NCI-H748 (cell line): ENCODE data around the gene SPACA4.
"Not testable (repeated sequence)": the region's sequence is repeated elsewhere in the genome, so short reads cannot be mapped to it uniquely, and the experiment has no call there.

ENCODE experiments used
- DNase-seq: peaks from one replicate; lab custom pipeline; 2025; ENCODE audit not compliant: unreplicated experiment; lab: John Stamatoyannopoulos, UW

SPACA4 gene

DNA sequence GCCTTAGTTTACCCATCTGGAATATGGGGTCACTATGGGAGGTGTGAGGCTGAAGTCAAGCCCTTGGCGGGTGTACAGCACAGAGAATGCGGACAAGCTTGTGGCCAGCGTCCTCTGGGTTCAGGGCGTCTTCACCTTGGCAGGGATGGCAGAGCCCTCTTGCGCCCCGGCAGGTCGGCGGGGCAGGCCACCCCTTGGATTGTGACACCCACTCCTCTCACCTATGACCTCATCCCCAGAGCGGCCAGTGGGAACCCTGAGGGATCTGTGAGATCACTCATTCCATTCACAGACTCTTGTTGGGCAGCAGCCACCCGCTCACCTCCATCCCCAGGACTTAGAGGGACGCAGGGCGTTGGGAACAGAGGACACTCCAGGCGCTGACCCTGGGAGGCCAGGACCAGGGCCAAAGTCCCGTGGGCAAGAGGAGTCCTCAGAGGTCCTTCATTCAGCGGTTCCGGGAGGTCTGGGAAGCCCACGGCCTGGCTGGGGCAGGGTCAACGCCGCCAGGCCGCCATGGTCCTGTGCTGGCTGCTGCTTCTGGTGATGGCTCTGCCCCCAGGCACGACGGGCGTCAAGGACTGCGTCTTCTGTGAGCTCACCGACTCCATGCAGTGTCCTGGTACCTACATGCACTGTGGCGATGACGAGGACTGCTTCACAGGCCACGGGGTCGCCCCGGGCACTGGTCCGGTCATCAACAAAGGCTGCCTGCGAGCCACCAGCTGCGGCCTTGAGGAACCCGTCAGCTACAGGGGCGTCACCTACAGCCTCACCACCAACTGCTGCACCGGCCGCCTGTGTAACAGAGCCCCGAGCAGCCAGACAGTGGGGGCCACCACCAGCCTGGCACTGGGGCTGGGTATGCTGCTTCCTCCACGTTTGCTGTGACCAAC, at the start of gene SPACA4:
TSS of gene SPACA4 (plus strand) at position 280 of the 896 bp plus-strand sequence. CDS start at position 517, 237 bp downstream.
- no peak for DNase-seq

DNA sequence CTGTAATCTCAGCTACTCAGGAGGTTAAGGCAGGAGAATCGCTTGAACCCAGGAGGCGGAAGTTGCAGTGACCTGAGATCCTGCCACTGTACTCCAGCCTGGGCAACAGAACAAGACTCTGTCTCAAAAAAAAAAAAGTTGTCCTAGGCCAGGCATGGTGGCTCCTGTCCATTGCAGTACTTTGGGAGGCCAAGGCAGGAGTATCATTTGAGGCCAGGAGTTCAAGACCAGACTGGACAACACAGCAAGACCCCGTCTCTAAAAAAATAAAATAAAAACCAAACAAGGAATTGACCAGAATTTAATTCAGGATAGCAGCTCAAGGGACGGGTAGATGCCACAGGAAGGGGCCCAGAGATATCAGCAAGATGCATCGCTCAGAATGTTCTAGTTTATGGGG, 49.7 kb upstream of the SPACA4 start:
- DNase-seq: no peak

DNA sequence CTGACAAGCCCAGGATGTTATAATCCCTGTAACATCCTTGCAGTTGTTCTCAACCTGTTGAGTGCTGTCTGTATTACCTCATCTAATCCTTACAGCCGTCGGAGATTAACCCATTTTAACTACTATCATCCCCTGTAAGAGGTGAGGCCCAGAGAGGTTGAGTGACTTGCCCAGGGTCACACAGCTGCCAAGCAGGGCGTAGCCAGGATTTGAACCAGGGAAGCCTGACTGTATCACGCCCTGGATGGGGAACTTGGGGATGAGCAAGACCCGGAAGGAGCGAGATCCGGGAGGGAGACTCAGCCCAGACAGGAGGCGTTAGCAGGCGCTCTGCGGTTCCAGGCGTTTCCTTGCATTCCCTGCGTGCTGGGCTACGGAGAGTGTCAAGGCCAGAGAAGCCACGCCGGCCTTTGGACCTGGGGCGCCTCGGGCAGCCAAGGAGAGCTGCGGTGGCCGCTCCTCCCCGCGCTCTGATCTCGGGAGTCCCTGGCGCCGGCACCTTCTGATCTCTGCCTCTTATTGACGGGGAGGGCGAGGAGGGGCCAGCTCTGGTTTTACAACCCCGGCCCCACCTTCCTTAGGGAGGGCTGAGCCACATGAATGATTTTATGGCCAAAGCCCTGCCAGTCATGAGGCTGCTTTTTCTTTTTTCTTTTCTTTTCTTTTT, 48.4 kb upstream of the SPACA4 start:
- DNase-seq: no peak

DNA sequence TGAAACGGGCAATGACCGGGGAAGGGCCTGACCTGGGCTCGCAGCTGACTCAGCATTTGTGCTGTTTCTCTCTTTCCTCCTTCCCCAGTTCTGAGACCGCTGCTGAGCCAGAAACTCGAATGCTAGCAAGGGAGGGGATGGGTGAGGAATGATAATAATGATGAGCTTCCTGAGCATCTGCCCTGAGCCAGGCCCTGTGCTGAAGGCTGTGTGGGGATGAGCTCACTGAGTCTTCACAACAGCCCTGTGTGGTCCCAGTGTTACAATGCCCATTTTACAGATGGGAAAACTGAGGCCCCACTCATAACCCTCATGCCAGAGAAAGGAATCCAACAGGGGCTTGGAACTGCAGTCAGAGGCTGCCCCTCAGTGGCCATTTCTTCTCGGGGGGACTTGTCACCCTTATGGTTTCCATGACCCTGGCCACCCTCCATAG, 46.4 kb upstream of the SPACA4 start:
- DNase-seq: peak; percentile 21

DNA sequence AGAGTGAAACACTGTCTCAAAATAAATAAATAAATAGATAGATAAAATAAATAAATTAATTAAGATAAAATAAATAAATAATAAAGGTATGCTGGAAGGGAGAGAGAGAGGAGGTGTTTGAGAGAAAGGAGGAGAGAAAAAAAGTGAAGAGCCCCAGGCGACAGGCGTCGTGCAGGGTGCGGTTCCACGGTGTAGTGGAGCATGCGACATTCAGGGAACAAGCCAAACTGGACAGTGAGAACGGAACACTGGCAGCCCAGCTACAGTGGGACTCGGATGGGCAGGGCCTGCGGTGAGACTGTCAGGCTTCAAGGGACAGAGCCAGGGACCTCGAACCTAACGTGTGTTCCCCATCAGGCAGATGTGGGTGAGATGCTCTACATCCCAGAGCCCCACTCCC, 45.1 kb upstream of the SPACA4 start:
- DNase-seq: no peak

GRCh38 chr19:48565090-48565489, 41.5 kb upstream of the SPACA4 start:
- DNase-seq: no peak

DNA sequence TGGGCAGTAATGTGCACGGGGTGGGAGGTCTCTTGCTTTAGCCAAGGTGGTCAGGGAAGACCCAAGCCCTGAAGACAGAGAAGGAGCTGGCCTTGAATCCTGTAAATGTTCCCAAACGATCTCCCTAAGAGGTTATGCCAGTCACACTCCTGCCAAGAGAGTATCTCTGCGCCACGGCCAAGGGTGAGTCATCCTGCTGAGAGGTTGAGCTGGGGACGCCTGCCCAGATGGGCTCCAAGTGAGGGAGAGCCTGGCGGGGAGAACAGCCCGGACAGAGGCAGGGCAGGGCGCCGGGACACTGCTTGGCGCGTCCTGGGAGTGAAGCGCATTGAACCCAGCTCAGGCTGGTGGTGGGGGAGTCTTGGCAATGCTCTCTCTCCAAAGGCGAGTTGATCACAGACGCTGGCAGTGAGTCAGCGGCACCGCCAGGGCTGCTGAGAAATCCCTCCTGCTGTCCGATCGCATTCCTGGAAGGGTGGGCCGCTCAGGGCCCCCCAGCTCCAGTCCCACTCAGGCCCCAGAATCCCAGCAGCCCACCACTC, 38.1 kb upstream of the SPACA4 start:
- DNase-seq: no peak

DNA sequence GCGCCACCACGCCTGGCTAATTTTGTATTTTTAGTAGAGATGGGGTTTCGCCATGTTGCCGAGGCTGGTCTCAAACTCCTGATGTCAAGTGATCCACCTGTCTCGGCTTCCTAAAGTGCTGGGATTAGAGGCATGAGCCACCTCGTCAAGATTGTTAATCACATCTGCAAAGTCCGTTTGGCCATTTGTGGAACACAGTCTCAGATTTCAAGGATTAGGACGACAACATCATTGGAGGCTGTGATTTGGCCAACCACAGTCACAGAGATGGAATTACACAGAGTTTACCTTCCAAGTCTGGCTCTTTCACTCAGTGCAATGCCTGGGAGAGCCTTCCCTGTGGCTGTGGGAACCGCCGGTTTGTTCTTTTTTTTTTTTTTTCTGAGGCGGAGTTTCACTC, 36.7 kb upstream of the SPACA4 start:
- peak; percentile 15 for DNase-seq

GRCh38 chr19:48571378-48572162, 35.0 kb upstream of the SPACA4 start:
- DNase-seq: peak; percentile 73

GRCh38 chr19:48573163-48573505, 33.4 kb upstream of the SPACA4 start:
- no peak for DNase-seq

DNA sequence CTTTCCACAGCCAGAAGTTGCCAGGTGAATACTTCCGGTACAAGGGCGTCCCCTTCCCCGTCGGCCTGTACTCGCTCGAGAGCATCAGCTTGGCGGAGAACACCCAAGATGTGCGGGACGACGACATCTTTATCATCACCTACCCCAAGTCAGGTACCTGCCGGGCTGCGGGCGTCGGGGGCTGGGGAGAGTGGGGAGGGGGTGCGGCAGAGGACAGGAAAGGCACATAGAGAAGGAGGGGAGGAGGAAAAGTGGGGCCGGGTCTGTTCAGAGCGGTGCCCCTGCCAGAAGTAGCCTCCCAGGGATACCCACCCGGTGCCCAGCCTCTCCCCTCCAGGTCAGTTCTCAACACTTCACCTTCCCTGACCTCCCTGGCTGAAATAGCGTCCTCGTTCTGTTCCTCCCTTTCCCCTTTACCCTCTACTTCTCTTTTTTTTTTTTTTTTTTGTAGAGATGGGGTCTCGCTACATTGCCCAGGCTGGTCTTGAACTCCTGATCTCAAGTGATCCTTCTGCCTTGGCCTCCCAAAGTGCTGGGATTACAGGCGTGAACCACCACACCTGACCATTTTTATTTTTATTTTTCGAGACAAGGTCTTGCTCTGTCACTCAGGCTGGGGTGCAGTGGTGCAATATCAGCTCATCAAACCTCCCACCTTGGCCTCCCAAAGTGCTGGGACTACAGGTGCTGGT, 30.5 kb upstream of the SPACA4 start:
- DNase-seq: no peak

GRCh38 chr19:48577908-48578307, 28.6 kb upstream of the SPACA4 start:
- not testable (repeated sequence) for DNase-seq

DNA sequence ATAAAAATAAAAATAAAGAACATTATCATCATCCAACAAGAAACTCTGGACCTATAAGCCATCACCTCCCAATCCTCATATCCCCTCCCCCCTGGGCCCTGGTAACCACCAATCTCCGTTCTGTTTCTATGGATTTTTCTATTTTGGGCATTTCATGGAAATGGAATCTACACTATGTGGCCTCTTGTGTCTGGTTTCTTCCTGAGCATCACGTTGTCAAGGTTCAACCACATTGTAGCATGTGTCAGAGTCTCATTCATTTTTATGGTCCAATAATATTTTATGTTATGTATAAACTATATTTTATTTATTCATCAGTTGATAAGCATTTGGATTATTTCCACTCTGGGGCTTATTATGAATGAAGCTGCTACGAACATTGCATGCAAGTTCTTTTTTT, 27.7 kb upstream of the SPACA4 start:
- DNase-seq: no peak

GRCh38 chr19:48582168-48582567, 24.4 kb upstream of the SPACA4 start:
- no peak for DNase-seq

DNA sequence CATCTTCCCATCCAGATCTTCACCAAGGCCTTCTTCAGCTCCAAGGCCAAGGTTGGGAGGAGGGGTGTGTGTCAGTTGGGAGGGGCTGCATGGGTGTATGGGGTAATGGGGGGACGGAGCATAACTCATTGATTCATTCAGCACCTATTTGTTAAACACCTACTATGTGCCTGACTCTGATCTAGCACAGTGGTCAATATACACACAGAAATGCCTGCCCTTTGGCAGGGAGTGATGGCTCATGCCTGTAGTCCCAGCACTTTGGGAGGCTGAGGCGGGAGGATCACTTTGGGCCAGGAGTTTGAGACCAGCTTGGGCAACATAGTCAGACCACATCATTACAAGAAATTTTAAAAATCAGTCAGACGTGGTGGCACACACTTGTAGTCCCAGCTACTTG, 19.2 kb upstream of the SPACA4 start:
- DNase-seq: no peak

GRCh38 chr19:48588670-48589401, 17.7 kb upstream of the SPACA4 start:
- DNase-seq: peak; percentile 89

- DNase-seq: no peak
Observed at GRCh38 chr19:48591021-48591420, 15.5 kb upstream of the SPACA4 start.

DNA sequence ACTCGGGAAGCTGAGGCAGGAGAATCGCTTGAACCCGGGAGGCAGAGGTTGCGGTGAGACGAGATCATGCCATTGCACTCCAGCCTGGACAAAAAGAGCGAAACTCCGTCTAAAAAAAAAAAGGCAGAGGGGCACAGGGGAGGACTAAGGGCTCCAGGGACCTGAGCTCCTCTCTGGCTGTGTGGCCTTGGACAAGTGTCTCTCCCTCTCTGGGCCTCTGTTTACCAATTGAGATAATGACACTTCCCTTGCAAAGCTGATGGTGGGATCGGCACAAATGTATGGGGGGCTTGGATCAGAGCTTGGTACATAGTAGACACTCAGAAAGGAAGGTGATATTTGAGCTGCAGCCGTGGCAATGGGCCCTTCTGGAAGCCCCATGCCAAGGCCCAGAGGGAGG, 11.4 kb upstream of the SPACA4 start:
- no peak for DNase-seq

GRCh38 chr19:48595833-48596232, 10.7 kb upstream of the SPACA4 start:
- no peak for DNase-seq

- DNase-seq: no peak
Observed at GRCh38 chr19:48596237-48596636, 10.3 kb upstream of the SPACA4 start.
